ENCODE data around the gene NOTCH2NLA. TPM values are rescaled to one million over a fixed set of nuclear protein-coding genes. Genes with fewer than 3 reads are reported as not detected.
"Not testable (repeated sequence)": the region's sequence is repeated elsewhere in the genome, so short reads cannot be mapped to it uniquely, and the experiment has no call there.

NOTCH2NLA gene
- 10 to 100 TPM; 26.3 to 45.1 TPM for total RNA-seq

DNA sequence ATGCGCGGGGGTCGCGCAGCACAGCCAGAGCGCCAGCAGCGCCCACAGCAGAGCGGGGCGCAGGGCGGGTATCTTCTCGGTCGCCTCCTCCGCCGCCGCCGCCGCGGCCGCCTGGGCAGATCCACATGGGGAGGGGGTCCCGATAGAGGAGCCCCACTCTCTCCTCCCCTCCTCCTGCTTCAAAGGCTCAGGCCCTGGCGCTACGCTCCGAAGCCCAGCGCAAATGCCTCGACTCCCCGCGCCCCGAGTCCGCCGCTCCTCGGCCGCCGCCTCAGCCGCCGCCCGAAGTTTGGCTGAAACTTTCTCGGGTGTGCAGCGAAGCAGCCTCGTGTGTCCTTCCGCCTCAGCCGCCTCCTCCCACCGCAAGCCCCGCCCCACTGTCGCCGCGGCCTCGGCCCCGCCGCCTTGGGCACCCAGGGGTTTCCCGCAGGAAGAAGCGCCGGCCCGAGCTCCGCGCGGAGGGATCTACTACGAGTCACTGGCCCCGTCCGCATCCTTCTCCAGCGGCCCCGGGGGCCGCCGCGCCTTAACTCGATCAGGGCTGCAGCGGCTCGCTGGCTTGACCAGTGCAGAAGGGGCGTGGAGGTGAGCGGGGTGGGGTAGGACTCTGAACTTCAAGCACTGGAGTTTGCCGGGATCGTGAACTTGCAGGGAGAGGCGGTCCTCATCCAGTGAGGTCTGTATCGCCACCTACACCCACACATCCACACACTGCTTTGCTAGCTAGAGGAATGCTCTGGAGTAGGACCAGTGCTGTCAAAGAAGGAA is at the start of gene NOTCH2NLA:
NOTCH2NLA (minus strand) TSS at position 312 of the 768 bp plus-strand sequence. CDS start 39,684 bp downstream, outside the sequence.
- H3K27ac Mint-ChIP-seq; H3K27me3 Mint-ChIP-seq; H3K36me3 Mint-ChIP-seq (ENCODE audit: low read depth); H3K9me3 Mint-ChIP-seq; H3K4me1 Mint-ChIP-seq: not testable (repeated sequence)
- ATAC-seq (replicated peaks), result peak; percentile 67
- H3K4me3 Mint-ChIP-seq, result peak within 1 kb of the TSS; percentile 41

DNA sequence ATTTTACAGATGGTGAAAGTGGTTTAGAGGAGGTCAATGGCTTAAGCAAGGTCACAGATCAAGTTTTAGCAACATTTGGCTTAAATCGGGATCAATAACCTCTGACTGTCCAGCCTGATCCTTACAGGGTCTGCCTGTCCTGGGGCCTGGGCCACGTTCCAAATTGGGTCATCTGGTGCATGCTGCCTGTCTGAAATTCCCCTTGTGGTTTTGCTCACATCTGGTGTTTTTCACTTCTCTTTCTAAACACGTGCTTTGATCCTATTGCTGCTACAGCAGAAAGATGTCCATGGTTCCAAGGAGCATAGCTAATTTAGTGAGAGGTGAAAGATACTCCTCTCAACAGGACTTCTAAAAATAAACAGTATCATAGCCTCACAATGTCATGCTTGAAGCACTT is 49.5 kb upstream of the NOTCH2NLA start:
- not testable (repeated sequence) for H3K27ac Mint-ChIP-seq
- peak; percentile 55 for ATAC-seq (replicated peaks)

DNA sequence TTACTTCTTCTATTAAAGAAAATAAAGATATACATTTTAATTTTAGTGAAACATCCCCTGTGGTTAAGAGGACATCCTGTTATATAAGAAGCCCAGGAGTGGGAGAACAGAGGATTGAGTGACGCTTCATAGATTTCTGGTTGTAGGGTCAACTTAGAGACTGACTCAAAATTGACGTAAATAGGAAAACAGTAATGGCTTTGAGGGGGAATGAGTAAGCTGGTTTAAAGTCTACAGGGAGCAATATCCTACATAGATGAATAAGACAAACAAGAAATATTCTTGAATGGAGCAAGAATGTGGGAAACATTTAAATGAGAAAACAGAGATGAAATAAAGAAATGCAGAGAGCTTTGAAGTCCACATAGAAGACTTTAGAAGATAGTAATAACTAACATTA is 48.3 kb upstream of the NOTCH2NLA start:
- not testable (repeated sequence) for H3K4me1 Mint-ChIP-seq; H3K27me3 Mint-ChIP-seq; ATAC-seq (replicated peaks); H3K27ac Mint-ChIP-seq; H3K36me3 Mint-ChIP-seq (ENCODE audit: low read depth); H3K9me3 Mint-ChIP-seq; H3K4me3 Mint-ChIP-seq

More for the DNA sequence above, 49.5 kb upstream of the NOTCH2NLA start:
- not testable (repeated sequence) for H3K9me3 Mint-ChIP-seq; H3K4me3 Mint-ChIP-seq; H3K27me3 Mint-ChIP-seq; H3K36me3 Mint-ChIP-seq (ENCODE audit: low read depth); H3K4me1 Mint-ChIP-seq

DNA sequence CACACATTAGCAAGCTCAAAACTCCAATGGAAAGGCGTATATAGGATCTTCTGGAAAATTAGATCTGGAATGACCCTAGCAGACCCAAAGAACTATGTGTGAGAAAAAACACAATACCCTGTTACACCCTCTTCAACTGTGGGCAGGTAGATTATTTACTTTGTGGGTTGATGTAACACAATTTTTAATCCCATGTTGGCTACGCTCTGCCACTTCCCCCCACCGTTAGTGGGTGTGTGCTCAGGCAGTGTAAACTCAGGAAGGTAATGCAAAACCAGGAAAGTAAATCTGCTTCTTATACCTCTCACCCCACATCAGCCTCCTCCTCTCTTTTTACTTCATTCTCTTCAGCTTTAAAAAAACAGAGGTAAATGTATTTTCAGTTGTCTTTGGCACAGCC is 45.3 kb upstream of the NOTCH2NLA start:
- H3K27ac Mint-ChIP-seq; H3K4me1 Mint-ChIP-seq; ATAC-seq (replicated peaks); H3K4me3 Mint-ChIP-seq; H3K36me3 Mint-ChIP-seq (ENCODE audit: low read depth); H3K9me3 Mint-ChIP-seq; H3K27me3 Mint-ChIP-seq: not testable (repeated sequence)

DNA sequence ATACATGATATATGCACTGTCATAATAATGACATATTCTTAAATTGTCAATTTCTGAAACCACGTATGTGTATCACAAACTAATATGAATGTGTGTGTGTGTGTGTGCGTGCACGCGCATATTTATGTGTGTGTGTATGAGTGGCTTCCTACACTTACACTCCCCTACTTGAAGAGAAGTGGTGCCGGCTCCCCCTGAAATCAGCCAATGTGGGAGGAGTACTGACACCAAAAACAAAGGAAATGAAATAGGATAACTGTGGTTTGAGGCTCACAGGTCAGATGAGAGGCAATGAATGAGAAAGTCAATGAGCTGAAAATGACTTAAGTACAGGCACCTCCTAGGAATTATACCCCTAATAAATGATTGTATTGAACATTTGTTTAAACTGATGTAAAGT is 44.4 kb upstream of the NOTCH2NLA start:
- not testable (repeated sequence) for ATAC-seq (replicated peaks); H3K27ac Mint-ChIP-seq; H3K27me3 Mint-ChIP-seq; H3K36me3 Mint-ChIP-seq (ENCODE audit: low read depth); H3K9me3 Mint-ChIP-seq; H3K4me1 Mint-ChIP-seq; H3K4me3 Mint-ChIP-seq

DNA sequence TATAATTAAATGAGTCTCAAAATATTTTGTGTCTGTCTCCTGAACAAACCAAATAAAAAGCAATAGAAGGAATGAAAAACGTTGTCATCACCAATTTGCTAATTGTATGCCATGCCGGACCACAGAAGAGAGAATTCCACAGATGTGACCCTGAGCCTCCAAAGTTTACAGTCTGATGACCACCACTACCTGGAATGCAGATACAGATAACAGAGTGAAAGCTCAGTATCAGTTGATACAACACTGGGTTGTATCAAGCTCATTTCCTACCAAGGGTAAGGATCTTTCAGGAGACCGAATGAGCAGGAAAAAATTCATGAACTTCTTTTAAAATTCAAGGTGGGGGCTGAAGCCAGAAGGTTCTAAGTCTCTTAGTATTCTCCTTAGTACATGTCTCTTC is 43.9 kb upstream of the NOTCH2NLA start:
- H3K4me1 Mint-ChIP-seq, H3K27me3 Mint-ChIP-seq: not testable (repeated sequence)

DNA sequence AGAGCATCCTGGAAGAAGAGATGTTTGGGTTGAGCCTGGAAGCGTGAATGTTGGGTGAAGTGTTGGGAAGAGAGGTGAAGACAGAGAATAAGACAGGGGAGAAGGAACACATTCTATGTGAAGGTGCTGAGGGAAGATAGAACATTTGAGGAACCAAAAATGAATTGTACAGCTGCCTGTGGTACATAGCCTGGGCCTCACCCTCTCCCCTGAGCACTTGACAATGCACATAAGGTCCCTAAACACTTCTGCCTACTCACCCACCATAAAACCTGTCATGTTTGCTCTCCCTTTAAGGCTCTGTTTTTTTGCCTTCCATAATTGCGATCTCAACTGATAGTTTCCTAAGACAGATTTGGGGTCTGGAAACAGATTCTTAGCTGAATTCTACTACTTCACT is 43.2 kb upstream of the NOTCH2NLA start:
- not testable (repeated sequence) for H3K27ac Mint-ChIP-seq; ATAC-seq (replicated peaks); H3K4me1 Mint-ChIP-seq; H3K27me3 Mint-ChIP-seq; H3K36me3 Mint-ChIP-seq (ENCODE audit: low read depth); H3K9me3 Mint-ChIP-seq; H3K4me3 Mint-ChIP-seq

More for the DNA sequence above, 43.9 kb upstream of the NOTCH2NLA start:
- not testable (repeated sequence) for H3K27ac Mint-ChIP-seq; H3K4me3 Mint-ChIP-seq; ATAC-seq (replicated peaks); H3K36me3 Mint-ChIP-seq (ENCODE audit: low read depth); H3K9me3 Mint-ChIP-seq

DNA sequence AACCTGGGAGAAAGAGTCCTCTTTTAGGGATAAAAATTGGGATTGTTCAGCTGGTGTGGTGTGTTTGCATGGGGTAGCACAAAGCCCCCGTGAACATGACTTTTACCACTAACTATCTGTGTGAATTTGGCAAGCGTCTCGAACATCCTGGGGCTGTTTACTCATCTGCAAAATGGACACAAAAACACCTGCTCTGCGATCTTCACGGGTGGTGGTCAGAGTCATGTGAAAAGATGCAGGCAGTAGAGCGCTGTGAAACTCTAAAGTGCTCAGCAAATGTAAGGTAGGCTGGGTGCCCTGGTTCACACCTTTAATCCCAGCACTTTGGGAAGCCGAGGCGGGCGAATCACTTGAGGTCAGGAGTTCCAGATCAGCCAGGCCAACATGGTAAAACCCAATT is 41.3 kb upstream of the NOTCH2NLA start:
- not testable (repeated sequence) for H3K36me3 Mint-ChIP-seq (ENCODE audit: low read depth); H3K4me1 Mint-ChIP-seq; H3K27me3 Mint-ChIP-seq; H3K27ac Mint-ChIP-seq; ATAC-seq (replicated peaks); H3K4me3 Mint-ChIP-seq; H3K9me3 Mint-ChIP-seq

DNA sequence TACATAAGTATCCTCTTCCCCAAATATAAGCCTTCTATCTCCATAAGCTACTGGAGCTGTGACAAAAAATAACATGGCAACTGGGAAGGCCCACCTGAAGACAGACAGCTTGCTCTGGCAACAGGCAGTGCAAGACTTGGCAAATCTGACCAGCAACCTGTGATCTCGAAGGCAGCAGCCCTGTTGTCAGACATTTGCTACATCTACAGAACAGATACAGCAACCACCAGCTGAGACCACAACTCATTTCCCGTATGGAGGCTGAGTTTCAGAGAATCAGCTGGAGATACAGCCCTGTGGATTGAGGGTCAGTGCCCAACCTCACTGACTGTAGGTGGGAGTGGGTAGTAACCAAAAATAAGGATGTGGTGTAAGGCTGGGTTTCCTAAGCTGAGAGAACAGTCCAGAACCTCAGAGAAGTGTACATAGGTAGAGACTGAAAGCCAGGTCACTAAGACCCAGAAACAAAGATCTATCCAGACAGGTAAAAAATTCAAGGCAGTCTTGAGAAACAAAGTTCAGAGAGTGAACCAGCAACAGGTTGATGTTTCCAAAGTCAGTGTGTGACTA is 37.4 kb upstream of the NOTCH2NLA start:
- ATAC-seq (replicated peaks), result peak; percentile 62
- not testable (repeated sequence) for H3K4me1 Mint-ChIP-seq; H3K9me3 Mint-ChIP-seq; H3K36me3 Mint-ChIP-seq (ENCODE audit: low read depth); H3K27me3 Mint-ChIP-seq; H3K27ac Mint-ChIP-seq; H3K4me3 Mint-ChIP-seq

DNA sequence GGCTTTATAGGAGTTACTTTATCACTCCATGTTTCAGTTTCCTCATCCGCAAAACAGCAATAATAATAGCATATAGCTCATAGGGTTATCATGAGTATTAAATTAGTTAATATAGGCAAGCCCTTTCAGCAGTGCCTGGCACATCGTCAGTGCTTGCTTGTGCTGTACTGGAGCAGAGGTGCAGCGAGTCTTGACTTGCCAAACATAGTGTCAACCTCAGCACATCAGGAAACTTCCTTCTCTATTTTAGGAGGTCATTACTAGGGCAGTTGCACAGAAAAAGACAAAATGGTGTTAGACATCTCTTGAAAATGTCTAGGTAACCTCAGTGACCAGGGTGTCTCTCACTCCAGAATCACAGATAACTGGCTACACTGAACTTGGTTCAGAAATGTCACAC is 35.9 kb upstream of the NOTCH2NLA start:
- not testable (repeated sequence) for H3K4me3 Mint-ChIP-seq; ATAC-seq (replicated peaks); H3K9me3 Mint-ChIP-seq; H3K27me3 Mint-ChIP-seq; H3K36me3 Mint-ChIP-seq (ENCODE audit: low read depth); H3K27ac Mint-ChIP-seq; H3K4me1 Mint-ChIP-seq

DNA sequence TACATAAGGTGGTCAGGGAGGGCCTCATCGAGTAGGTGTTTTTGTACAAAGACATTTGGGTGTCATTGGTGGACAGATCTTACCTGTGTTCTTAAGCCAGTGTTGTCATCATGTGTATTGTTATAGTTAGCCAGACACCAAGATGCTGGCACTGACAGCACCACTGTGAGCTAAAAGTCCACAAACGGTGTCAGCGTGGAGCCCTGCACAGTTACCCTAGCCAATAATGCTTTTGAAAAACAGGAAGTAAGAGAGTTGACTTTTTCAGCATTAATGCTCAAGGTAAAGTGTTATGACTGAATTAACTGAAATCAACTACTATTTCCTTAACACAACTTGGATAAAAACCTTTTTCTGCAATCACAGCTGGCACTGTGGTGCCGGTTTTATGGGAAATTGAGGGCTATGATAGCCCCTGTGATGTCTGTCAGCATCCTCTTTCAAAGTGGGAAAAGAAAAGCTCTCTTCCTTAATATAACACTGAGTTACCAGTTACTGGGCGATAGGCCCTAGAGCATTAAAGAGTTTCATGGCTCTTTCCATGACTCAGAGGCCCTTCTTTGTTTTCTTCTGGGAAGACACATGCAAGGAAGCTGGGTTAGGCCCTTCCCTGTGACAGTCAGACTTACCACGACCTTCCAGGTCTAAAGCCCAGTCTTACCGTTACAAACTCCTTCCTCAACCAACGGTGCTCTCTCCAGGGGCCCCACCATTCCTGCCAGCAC is 31.3 kb upstream of the NOTCH2NLA start:
- ATAC-seq (replicated peaks), result peak; percentile 34
- H3K4me3 Mint-ChIP-seq; H3K36me3 Mint-ChIP-seq (ENCODE audit: low read depth); H3K9me3 Mint-ChIP-seq; H3K27me3 Mint-ChIP-seq; H3K4me1 Mint-ChIP-seq; H3K27ac Mint-ChIP-seq: not testable (repeated sequence)

DNA sequence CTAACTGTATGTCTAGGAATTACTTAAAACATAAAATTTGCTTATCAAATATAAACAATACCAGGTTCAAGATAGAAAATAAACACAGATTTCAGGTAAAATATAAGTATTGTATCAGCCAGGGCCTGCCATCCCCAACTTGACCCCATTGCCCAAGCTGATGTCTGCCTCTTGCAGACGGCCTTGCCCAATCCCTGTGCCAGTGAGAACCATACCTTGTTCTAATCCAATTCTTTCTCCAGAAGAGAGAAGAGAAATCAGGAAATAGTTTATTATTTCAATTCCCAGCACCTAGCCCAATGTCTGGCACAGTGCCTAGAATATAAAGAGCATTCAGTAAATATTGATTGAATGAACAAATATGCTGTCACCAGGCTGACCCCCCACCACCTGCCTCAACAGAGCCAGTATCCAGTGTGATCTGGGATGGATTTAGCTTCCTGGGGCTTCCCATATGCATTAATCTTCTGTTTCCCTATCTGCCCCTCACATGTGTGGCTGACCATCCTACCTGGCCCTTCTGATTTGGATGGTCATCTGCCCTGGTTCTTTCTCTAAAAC is 29.3 kb upstream of the NOTCH2NLA start:
- not testable (repeated sequence) for H3K4me3 Mint-ChIP-seq; H3K36me3 Mint-ChIP-seq (ENCODE audit: low read depth); H3K4me1 Mint-ChIP-seq; ATAC-seq (replicated peaks); H3K27ac Mint-ChIP-seq; H3K27me3 Mint-ChIP-seq; H3K9me3 Mint-ChIP-seq

DNA sequence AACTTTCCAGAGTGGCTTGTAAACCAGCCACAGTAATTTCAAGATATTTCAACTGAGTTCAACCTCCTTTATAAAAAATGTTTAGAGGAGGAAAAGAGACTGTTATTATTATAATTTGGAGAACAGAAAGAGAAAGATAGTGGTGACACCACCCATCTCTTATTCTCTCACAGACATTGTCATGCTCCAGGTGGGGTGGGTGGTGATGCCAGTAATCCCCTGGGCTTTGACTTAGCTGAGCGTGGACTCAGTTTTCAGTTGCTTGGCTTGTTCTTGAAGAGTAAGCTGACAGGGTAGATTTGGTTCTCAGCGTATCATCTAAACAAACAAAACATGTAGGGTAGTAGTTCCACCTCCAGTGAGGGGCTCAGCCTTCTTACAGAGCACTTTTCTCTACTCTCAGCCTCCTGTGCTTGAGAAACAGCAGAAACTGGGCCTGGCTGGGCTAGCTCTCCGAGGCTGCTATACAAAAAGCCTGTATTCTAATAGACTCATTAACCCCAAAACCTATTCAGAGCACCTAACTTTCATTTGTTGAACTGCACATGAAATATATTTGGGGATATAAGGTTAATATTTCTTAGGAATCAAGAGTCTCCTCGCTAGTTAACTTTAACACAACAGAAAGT is 25.9 kb upstream of the NOTCH2NLA start:
- not testable (repeated sequence) for H3K9me3 Mint-ChIP-seq; H3K27me3 Mint-ChIP-seq; H3K36me3 Mint-ChIP-seq (ENCODE audit: low read depth); H3K4me1 Mint-ChIP-seq; H3K27ac Mint-ChIP-seq; ATAC-seq (replicated peaks); H3K4me3 Mint-ChIP-seq

DNA sequence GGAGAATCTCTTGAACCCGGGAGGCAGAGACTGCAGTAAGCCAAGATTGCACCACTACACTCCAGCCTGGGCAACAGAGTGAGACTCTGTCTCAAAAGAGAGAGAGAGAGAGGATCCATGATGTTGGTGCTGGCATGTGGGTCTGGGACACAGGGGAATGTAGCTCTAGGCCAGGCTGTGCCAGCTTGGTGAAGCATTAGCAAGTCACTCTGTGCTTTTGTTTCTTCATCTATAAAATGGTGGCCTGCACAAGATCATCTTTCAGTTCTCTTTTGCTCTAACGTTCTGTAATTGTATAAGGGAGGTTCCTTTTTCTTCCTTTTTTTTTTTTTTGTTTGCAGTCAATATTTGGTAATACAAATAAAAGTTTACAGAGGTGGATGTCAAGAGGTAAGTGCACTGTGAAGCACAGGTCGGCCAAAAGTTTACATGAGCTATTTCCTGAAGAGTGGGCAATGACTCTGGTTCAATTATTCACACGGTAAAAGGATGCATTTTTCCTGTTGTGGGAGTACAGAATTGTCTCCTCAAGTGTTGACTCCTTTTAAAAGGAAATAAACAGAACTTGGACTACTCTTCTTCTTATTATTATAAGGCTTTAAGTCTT is 24.5 kb upstream of the NOTCH2NLA start:
- H3K9me3 Mint-ChIP-seq; ATAC-seq (replicated peaks); H3K4me1 Mint-ChIP-seq; H3K36me3 Mint-ChIP-seq (ENCODE audit: low read depth); H3K27me3 Mint-ChIP-seq; H3K27ac Mint-ChIP-seq; H3K4me3 Mint-ChIP-seq: not testable (repeated sequence)
